GM19025 (cell line): ENCODE results near the gene TXNDC8.

Experiments used
- ATAC-seq: cut with Tn5 transposase; IDR thresholded peaks from one replicate; pipeline ENCODE4 v1.9.1; 2021; ENCODE audit warnings: mild to moderate bottlenecking, low read depth, moderate library complexity; ENCODE audit not compliant: unreplicated experiment

TXNDC8 gene

DNA sequence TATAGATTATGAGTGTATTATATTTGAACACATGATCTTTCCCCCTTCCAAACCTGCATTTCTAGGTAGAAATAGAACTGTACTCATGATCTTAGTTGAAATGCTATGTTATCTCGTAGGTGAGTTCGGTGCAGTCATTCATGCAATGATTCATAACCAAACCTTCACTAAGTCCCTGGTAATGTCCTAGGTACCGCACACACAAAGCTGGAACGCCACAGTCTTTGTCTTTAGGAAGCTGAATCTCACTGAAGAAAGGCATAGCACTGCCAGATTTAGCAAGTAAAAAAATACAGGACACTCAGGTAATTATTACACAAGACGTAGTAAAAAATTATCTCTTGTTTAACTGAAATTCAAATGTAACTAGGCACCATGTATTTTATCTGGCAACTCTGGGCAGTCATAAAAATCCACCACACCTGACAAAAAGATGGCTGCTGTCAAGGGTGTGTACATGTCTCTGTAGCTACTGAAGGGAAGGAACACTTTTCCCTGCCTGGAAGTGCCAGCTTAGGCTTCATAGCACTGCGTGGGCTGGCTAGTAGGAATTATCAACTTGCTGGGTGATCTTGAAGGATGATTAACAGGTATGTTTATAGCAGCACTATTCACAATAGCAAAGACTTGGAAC lies 53.3 kb downstream of the TXNDC8 start:
- ATAC-seq: peak; percentile 28

DNA sequence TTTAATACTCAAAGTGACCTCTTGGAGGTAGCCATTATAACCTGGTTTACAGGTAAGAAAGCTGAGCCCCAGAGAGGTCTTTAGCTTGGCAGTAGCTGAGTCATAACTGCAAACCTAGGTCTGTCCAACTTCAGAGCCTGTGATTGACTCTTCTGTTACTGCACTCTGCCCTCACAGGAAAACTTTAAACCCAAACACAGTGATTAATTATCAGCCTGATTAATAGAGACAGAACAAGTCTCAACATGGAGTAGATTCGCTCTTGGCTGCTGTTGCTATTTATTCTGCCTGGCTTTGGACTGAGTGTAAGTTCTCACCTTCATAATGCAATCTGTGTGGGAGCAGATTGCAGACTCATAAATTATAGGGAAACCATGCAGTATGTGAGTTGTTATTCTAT lies 53.9 kb downstream of the TXNDC8 start:
- peak; percentile 50 for ATAC-seq

DNA sequence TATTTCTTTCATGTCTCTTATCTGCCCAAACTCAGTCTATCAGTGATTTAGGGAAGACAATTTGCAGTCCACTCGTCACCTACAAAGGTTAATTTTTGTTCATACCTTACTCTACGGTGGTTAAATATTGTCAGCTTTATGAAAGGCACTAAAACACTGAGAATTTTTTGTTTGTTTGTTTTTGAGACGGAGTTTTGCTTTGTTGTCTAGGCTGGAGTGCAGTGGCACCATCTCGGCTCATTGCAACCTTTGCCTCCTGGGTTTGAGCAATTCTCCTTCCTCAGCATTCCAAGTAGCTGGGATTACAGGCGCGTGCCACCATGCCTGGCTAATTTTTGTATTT lies 55.0 kb downstream of the TXNDC8 start:
- no peak for ATAC-seq

DNA sequence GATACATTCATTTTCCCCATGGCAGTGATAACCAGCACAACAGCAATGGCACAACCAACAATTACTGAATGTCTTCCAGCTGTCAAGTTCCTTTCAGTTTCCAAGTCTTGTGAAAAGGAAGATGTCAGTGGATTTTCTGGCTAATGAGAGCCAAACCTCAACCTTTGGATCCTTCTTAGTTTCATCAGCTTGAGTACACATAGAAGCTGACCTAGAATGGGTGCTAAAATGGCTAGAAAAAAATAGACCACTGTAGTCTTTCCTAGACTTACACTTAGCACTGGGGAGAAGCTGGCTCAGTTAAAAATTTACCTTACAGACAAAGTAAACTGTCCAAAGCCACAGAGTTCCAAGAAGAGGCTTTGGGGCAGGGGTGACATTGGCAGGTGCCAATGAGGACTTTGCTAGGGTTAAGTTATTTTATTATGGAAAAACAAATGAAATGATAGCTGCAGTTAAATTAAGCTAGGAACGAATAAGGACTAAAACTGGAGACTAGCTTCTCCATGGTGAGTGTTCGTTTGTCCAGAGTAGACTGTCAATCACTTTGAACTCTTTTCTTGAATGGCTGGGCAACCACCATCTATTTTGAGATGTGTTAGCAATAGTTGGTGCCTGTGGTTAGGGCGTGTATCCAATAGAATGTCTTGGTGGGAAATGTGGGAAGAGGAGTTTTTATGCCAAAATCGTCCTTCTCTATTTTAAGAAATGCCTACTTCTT lies 55.5 kb downstream of the TXNDC8 start:
- no peak for ATAC-seq

DNA sequence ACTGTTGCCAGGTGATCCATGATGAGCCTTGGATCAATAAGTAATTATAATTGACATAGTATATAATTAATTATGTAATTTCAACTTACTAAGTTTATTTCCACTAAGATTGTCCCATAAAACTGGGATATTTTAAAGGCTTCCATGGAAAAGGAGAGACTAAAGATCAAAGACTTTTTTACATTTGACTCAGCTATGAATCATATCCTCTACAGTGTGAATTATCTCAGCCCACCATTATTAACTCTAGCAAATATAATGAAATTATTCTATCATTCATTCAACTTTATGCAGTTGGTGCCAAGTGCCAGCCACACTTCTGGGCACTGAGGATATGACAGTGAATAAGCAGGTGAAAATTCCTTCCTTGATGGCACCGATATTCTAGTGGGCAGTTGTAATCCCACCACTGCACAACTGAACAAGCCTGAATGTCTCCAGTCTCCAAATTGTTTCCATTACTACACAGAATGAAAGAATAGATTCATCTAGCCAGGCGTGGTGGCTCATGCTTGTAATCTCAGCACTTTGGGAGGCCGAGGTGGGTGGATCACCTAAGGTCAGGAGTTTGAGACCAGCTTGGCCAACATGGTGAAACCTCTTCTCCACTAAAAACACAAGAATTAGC lies 59.5 kb downstream of the TXNDC8 start:
- no peak for ATAC-seq

DNA sequence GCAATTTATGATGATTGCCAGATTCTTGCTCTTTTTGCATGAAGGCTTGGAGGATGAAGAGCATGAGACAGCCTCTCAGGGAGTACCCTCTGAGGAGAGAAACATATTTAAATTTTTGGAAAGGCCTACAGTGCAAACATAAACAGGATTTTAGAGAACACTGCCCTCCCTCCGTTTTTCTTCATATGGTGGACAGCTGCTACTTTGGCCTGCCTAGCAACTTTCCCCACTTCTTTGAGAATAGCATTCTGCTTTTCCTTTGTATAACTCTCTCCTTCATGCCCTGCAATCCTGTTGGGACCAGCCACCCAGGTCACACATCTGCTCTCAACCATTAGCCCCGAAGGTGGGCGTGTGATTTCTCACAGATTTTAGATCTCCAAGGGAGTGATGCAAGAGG lies 60.9 kb downstream of the TXNDC8 start:
- no peak for ATAC-seq

DNA sequence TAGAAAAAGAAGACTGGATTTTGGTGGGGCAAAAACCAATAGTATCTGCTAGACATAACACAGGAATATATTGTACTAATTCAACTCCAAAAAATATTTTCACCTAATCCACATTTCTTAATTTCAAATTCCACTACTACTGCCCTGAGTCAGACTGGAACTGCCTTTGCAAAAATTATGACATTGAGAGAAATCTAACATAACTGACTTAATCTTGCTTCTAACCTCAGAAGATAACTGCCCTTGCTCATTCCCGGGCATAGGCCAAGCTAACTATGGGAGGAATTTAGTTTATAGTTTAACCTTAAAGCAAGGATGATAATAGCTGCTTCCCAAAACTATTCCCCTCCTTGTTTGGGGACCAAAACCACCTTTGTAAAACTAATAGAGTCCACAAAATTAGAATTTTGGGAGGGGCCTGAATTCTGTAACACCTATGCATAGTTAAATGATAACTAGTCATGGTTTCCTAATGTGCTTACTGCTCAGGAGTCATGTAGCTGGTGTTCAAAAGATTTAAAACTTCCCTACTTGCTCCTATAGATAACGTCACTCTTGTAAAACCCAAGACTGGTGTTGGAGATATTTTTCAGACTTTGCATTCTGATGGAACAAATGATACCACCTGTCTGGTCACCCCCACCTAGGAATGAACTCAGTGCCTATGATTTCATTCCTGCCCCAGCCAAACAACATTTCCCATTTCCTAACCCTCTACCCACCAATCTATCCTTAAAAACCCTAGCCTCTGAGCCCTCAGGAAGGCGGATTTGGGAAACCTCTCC lies 67.3 kb downstream of the TXNDC8 start:
- no peak for ATAC-seq

DNA sequence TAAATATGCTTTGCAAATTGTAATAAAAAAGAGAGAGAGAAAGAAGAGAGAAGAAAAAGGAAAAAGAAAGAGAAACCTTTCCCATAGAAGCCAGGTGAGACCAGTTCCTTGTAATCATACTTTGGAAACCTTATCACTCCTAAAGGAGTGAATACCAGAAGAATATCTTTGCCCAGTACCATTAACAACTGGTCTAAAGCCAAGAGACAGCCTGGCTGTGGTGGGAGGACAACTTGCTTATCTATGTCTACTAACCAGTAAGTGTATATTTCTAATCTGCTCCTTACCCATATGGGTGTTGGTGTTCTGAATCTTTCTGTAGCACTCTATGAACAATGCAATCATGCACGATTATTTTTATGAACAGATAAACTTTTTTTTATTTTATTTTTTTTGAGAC lies 70.9 kb downstream of the TXNDC8 start:
- ATAC-seq: no peak

DNA sequence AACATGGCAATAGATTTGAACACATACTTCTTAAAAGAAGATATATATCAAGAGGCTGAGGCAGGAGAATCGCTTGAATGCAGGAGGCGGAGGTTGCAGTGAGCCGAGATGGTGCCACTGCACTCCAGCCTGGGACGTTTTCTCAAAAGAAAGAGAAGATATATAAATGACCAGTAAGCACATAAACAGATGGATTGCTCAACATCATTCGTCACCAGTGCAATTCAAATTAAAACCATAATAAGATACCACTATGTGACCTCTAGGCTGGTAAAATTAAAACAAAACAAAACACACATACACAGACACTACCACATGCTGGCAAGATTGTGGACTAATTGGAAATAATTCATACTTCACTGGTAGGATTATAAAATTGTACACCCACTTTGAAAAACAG lies 76.0 kb downstream of the TXNDC8 start:
- no peak for ATAC-seq

DNA sequence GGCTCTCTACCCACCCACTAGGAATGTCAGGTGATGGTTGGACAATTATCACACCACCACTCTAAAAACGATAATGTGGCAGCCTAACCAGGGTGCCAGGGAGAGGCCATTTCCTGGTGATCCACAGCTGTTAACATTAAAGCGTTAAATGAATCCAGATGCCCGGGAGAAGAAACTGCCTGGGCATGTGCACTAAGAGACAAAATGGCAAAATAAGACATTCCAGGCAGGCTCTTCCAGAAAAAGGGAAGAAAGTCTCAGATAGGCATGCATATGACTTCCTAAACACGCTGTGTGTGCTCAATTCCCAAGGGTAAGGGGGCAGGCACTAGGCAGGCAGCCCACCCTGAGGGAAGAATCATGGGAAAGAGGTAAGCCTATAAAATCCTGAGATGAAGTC lies 76.8 kb downstream of the TXNDC8 start:
- ATAC-seq: no peak

DNA sequence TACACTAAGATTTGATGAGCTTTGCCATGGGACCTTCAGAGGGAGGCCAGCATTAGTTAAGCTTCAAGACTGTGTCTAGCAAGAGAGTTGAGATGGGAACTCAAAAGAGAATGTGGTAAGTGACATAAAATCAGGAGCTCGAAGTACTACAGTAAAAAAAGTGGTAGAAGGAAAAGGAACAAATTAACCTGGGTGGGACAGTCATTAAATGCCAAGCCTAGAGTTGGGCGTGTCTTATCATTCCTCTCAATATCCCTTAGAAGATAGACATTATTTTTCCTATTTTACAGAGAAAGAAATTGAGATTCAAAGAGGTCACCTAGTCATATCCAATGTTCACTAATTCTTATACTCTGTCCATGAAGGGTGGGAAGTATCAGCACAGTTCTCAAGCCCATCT lies 78.1 kb downstream of the TXNDC8 start:
- ATAC-seq: no peak

DNA sequence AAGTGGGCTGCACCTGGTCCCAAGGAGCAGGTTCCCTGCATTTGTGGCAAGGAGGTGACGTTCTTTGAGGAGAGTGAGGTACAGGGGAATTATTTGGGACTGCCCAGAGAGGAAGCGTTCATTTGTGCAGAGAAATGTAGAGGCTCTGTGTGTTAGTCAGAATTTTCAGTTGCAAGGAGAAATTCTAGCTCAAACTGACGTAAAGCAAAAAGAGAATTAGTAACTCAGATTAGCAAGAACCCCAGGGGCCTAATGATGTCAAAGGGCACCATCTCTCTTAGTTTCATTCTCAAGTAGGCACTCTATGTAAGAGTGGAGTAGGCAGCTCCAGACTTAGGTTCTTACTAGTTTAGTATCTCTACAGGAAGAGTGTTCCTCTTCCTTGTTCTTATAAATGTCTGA lies 79.0 kb downstream of the TXNDC8 start:
- no peak for ATAC-seq

DNA sequence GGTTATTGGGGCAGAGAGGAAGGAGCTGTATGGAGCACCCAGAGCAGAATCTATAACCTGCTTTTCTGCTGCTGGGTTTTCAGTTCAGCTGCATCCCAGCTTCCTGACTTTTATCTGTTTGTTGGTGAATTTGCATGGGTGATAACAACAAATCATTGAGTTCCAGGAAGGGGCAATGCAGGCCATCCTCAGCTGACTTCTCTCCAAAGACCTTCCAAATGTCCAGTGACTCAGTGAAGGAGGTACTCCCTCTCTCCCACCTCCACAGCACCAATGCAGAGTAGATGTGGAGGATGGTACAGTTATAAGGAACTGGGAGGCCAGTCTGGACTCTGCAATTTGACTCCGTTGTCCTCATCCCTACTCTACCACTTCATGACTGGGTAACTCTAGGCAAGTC lies 79.7 kb downstream of the TXNDC8 start:
- ATAC-seq: no peak

DNA sequence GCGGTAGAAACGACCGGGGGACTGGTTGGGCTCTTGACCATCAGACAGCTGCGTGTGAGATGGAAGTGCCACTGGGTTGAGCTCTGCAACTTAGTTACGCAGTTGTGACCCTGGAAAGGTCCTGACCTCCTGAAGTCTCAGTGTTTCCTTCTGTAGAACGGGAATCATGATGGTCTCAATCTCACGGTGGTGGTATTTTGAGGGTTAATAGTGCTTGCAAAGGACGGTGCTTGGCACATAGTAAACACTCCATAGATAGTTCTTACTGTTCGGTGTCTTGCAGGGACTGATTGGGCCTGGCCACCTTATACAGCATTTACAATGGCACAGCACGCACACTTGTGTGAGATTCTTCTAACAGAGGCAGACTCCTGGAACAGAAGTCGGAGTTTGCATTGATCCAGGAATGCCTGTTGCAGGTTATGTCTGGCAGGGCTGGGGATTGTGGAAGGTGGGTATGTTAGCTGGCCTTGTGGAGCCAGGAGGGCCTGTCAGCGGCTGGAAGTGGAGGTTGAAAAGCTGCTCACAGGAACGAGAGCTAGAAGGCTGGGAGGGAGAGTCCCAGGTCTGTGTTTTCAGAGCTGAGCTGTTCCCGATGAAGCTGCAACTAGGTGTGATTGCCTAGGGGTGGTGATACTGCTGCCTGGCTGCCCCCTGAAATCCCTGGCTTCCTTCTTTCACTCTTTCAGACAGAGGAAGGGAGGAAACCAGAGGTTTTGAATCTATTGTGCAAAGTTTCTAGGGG lies 80.4 kb downstream of the TXNDC8 start:
- no peak for ATAC-seq

DNA sequence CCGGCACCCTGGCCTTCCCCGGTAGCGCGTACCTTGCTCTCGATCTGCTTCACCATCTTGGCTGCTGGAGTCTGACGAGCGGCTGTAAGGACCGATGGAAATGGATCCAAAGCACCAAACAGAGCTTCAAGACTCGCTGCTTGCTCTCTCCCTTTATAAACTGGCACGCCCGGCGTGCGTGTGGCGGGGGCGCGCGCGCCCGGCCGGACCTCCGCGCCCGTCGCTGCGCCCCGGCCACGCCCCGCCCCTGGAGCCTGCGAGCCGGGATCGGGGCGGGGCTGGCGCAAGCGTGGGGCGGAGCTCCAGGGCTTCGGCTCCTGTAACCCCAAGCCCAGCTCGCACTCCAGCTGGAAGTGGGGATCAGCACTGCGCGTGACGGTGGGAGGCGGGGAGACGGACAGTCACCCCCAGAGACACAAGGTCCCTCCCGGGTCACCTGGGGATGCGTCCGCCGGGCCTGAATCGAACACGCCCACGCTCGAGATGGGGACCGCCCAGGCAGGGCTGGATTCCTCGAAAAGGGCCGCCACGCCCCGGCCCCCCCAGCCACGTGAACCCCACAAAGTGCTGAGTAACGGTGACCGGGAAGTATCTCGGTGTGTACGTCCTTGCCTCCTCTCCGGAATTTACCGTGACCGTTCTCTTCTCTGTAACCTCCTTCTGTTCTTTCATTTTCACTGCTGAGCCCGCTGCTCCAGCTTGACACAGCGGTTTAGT lies 81.1 kb downstream of the TXNDC8 start, which contains the start of gene TXN:
TXN (minus strand) TSS at position 128 of the 717 bp plus-strand sequence; CDS start at position 56, 72 bp downstream.
- ATAC-seq: peak; percentile 72

DNA sequence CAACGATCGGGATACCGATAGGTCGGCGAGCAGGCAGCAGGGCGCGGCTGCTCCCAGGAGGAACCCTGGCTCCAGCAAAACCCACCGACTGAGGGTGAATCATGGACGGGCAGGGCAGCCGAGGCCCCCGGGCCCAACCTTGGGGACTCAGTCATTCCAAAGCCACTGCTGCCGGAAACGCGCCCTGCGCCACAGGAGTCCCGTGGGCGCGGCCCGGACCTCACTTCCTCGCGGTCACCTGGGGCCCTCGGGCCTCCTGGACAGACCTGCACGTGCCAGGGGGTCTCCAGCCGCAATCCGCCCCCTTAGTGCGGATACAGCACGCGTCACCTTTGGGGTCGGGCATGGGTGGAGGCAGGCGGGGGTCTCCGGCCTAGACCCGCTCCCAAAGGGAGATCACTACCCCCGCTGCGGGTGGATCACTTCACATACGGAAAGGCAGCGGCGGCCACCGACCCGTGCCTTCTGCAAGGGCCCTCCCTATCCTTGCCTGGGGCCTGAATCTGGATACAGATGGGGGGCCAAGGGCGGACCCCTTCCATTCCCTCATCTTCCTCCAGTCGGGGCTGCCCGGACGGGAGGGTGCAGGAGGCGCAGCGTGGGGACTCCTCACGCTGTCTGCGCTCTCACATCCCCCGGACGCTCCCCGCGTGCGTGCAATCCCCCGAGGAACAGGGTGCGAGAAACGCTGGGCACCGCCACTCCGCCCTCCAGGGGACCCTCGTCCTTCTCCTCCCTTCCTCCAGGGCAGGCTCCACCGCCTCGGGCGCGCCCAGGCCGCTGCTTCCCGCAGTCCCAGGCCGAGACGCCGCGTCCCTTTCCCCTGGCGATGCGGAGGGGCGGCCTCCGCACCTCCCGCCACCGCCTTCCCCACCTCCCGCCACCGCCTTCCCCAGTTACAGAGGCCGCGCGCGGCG lies 81.9 kb downstream of the TXNDC8 start:
- ATAC-seq: peak; percentile 5

DNA sequence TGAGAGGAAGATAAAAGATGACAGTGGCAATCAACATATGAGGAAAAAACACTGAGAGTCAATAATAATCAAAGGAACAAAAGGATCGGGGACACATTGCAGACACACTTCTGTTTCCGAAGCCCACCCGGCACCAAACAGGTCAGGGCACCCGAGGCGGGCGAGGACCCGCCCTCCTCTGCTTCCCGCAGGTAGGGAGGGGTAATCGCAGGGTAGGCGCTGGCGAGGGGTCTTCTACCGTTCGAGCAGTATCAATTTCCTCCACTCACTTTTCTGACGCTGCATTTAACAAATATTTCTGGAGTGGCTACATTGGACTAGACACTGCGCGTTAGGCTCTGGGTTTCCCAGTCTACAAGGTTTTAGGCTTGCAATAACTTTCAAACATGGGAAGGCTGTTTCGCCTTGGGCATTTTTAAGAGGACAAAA lies 82.6 kb downstream of the TXNDC8 start:
- no peak for ATAC-seq

DNA sequence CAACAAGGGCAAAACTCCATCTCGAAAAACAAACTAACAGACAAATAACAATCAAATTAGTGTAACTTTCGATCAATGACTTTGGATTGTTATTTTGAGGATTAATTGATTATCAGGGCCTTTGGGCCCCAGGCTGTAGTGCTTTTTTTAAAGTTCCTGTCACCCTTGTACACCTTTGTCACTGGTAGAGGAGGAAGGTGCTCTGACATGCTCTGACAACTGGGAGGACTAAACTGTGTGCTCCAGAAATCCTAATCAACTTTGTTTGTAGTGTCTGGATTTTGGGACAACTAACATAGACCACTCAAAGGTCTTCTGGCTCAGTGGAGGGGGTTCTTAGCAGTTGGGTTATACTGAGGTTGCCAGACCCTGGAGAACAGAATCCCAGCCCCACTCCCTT lies 83.2 kb downstream of the TXNDC8 start:
- ATAC-seq: no peak
